Measurements from ENCODE around the gene AMH.
"Not testable (repeated sequence)": the region's sequence is repeated elsewhere in the genome, so short reads cannot be mapped to it uniquely, and the experiment has no call there.

Gene AMH

DNA sequence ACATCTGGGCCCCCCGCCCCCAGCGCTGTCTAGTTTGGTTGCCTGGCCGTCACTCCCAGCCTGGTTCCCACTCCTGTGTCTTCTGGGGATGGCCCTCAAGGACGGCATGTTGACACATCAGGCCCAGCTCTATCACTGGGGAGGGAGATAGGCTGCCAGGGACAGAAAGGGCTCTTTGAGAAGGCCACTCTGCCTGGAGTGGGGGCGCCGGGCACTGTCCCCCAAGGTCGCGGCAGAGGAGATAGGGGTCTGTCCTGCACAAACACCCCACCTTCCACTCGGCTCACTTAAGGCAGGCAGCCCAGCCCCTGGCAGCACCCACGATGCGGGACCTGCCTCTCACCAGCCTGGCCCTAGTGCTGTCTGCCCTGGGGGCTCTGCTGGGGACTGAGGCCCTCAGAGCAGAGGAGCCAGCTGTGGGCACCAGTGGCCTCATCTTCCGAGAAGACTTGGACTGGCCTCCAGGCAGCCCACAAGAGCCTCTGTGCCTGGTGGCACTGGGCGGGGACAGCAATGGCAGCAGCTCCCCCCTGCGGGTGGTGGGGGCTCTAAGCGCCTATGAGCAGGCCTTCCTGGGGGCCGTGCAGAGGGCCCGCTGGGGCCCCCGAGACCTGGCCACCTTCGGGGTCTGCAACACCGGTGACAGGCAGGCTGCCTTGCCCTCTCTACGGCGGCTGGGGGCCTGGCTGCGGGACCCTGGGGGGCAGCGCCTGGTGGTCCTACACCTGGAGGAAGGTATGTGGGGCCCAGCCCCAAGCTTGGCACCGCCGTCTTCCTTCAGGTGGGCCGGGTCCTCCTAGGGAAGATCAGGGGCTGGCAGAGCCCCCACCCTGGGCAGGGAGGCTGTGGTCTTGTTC is at the start of gene AMH:
Gene AMH (plus strand): TSS at position 314 of the 857 bp plus-strand sequence. CDS start 10 bp downstream, at position 324.
- no peak for DNase-seq

DNA sequence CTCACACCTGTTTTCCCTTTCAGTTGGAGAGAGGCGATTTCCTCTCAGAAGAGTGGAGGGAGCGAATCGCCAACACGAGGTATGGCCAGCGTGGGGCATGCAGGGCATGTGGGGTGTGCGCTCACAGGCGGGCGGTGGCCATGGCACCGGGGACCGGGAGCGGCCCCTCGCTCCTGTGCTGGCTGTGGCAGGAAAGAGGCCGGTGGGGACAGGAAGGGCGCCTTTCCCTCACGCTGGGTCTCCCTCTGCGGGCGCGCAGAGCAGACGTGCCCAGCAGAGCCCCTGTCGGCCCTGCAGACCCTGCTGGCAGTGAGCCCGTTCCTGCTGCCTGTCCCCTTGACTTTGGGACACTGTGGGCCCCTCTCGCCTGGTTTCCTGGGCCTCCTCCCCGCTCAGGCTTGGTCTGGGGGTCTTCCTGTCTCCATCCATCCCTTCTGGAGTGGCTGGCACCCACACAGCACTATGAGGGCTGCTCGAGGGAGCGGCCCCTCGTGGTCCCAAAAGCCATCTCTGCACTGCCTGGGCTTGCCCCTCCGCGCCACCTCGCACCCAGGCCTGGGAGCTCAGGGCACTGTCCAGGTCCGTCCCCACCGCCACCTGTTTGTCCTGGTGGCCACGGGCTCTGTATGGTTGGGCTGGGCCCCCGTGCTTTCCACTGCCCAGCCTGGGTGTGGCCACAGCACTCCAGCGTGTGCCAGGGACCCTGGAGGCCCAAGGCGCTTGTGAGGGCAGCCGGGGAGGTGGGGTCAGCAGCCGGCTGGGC is 49.1 kb upstream of the AMH start:
- no peak for DNase-seq

GRCh38 chr19:2200624-2201294 is 48.4 kb upstream of the AMH start:
- DNase-seq, result not testable (repeated sequence)

GRCh38 chr19:2201473-2202148 is 47.5 kb upstream of the AMH start:
- no peak for DNase-seq

- DNase-seq, result no peak
Measured at GRCh38 chr19:2202366-2202765, 46.8 kb upstream of the AMH start.

DNA sequence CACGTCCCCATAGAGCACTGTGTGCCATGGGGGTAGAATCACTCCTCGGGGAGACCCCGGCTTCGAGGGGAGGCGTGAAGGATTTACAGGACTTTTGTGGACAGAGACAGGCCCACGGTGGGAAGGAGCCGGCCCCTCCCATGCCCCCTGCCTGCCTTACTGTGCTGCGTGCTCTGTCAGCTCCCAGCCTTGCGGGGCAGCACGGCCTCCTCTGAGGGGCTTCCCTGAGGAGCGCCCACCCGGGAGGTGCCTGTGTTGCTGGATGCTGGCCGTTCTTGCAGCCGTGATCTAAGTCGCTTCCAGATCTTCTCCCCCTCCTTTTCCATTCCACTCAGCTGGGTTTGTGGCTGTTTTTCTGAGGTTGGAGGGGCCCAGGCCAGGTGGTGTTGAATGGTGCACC is 42.1 kb upstream of the AMH start:
- no peak for DNase-seq

- DNase-seq, result no peak
Measured at GRCh38 chr19:2207991-2208860, 40.9 kb upstream of the AMH start.

DNA sequence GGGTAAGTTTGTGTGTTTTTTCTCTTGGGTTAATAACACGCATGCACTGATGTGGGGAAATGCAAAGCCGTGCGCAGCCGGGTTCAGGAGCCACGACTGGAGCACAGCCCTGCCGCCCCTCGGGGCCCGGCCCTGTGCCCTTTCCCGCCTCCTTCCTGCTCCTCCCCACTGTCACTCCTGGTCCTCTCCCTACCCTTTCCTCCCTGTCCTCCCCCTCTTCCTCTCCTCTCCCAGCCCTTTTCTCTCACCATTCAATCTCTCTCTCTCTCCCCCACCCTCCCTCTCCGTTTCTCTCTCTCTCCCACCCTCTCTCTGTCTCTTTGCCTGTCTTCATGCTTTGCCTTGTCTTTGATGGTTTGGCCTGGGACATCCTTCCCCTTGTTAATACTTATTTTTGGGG is 40.1 kb upstream of the AMH start:
- DNase-seq, result no peak

GRCh38 chr19:2209408-2209807 is 39.7 kb upstream of the AMH start:
- DNase-seq, result no peak

GRCh38 chr19:2210206-2210605 is 38.9 kb upstream of the AMH start:
- no peak for DNase-seq

GRCh38 chr19:2210987-2211740 is 38.0 kb upstream of the AMH start:
- no peak for DNase-seq

DNA sequence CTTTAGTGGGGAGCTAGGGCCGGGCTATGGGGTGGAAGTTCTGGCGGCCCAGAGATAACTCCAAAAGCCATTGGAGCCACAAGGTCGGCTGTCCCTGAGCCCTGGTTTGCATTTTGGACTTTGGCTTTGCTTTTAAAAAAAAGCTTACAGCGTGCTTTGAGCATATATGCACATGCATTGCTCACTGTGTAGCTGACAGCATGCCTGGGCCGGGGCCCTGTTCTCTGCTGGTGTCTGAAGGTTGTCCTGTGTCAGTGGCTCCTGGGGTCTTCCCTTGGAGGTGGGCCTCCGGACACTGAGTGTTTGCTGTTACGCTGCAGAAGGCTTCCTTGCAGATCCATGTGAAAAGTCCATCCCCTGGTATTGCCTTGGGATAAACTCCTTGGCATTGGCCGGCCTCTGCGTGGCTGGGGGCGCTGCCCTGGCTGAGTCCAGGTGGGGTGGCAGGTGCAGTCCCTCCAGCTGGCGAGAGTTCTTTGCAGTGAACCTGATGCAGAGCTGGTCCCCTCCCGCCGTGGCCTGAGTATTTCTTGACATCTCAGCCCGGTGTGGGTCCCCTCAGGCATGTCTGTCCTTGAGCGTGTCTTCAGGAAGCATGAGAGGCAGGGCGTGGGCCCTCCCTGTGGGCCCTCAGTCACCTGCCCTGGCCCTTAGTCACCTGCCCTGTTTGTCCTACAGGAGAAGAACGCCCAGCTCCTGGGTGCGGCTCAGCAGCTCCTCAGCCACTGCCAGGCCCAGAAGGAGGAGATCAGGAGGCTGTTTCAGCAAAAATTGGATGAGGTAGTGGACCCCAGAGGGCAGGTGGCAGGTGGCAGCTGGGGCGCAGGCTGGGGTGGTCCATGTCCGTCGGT is 36.0 kb upstream of the AMH start:
- no peak for DNase-seq

GRCh38 chr19:2213799-2214198 is 35.3 kb upstream of the AMH start:
- DNase-seq, result no peak

GRCh38 chr19:2214251-2214650 is 34.9 kb upstream of the AMH start:
- peak in 1 of 2 donors; percentile 9 for DNase-seq

DNA sequence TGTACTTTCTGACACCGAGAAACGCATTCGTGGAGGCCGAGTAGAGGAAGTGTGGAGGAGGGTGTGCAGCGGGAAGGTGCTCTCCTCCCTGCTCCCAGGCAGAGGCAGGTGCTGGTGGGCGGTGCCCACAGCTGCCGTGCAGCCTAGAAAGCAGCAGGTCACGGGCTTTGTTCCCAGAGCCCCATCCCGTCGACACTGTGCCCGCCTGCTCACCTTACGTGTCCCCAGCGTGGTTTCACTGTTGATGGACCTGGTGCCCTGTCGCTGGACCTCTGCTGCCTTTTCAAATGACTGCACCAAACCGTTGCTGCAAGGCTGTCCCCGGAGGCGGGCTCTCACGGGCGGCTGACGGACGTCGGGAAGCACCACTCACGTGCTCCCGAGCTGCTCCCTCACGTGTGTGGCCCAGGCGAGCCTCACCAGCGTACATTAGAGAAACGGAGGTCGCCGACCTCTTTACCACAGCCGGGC is 33.8 kb upstream of the AMH start:
- no peak for DNase-seq

GRCh38 chr19:2216361-2217225 is 32.5 kb upstream of the AMH start:
- no peak for DNase-seq

GRCh38 chr19:2217591-2217990 is 31.5 kb upstream of the AMH start:
- DNase-seq, result no peak

- no peak for DNase-seq
Measured at GRCh38 chr19:2219726-2220125, 29.4 kb upstream of the AMH start.

- DNase-seq, result no peak
Measured at GRCh38 chr19:2221250-2221831, 27.8 kb upstream of the AMH start.

Measured in hippocampal formation (tissue), 2 donors.